Naive thymus-derived CD4-positive, alpha-beta T cell (primary cell): ENCODE measurements around the gene PPFIBP2. TPM values are rescaled to one million over a fixed set of nuclear protein-coding genes. Genes with fewer than 3 reads are reported as not detected.
A peak's percentile ranks its signal among the peaks of the same experiment; 100 is the strongest.

Source experiments
- ATAC-seq: fragments of 150-1000 bp; cut with Tn5 transposase; 2 replicates; pipeline ENCODE4 v1.10.0; 2021; ENCODE audit warnings: mild to moderate bottlenecking, moderate library complexity
- CTCF ChIA-PET: fragments of 350-600 bp; sonication (Branson Sonifier 250); formaldehyde crosslinking; loops from one replicate; lab custom pipeline; 2021; ENCODE audit warnings: antibody characterized with exemption; lab: Charles Lee
- POLR2A ChIA-PET: fragments of 350-600 bp; sonication (Branson Sonifier 250); formaldehyde crosslinking; loops from one replicate; lab custom pipeline; 2021; ENCODE audit warnings: antibody characterized with exemption, inconsistent platforms; lab: Charles Lee
- DNase-seq, 9 donors: peaks; one replicate each; pipeline versions ENCODE4 v3.0.0 to v3.0.0-alpha.2; 2020 to 2022; ENCODE audit warnings: mixed read lengths in 1 of 9
- H3K27ac ChIP-seq: one replicate; pipeline ENCODE4 v1.7.0; 2013; ENCODE audit warnings: mild to moderate bottlenecking, low read depth, low read length, moderate library complexity
- H3K27me3 ChIP-seq, 2 donors: one replicate each; pipeline ENCODE4 v1.7.0; 2013; ENCODE audit warnings: low read length in 2 of 2, mild to moderate bottlenecking in 2 of 2, moderate library complexity in 2 of 2; ENCODE audit not compliant: control insufficient read depth in 2 of 2, insufficient read depth in 2 of 2
- H3K36me3 ChIP-seq, 3 experiments: 1 replicate in 2 of 3; 2 replicates in 1 of 3; pipeline ENCODE4 v1.7.0; 2013; ENCODE audit warnings: low read length in 3 of 3, mild to moderate bottlenecking in 3 of 3, moderate library complexity in 1 of 3; ENCODE audit not compliant: insufficient read depth in 3 of 3, control insufficient read depth in 2 of 3
- H3K4me1 ChIP-seq, 2 donors: one replicate each; pipeline ENCODE4 v1.7.0; 2013; ENCODE audit warnings: low read length in 2 of 2, mild to moderate bottlenecking in 2 of 2, moderate library complexity in 1 of 2; ENCODE audit not compliant: control insufficient read depth in 2 of 2, insufficient read depth in 2 of 2
- H3K4me3 ChIP-seq: 2 replicates; pipeline ENCODE4 v1.7.0; 2013; ENCODE audit warnings: mild to moderate bottlenecking, low read length
- H3K9me3 ChIP-seq, 3 experiments: 1 replicate in 2 of 3; 2 replicates in 1 of 3; pipeline ENCODE4 v1.7.0; 2013; ENCODE audit warnings: low read length in 3 of 3; ENCODE audit not compliant: control insufficient read depth in 2 of 3
- H3K27ac Mint-ChIP-seq, 9 donors: one replicate each; pipeline ENCODE4 v1.8.0; 2020 to 2022; ENCODE audit warnings: mixed read lengths in 9 of 9, mild to moderate bottlenecking in 8 of 9, moderate library complexity in 5 of 9, inconsistent platforms in 2 of 9
- H3K27me3 Mint-ChIP-seq, 5 donors: one replicate each; pipeline ENCODE4 v1.8.0; 2021 to 2022; ENCODE audit warnings: mixed read lengths in 5 of 5, mild to moderate bottlenecking in 1 of 5
- H3K36me3 Mint-ChIP-seq, 5 donors: one replicate each; pipeline ENCODE4 v1.8.0; 2020 to 2022; ENCODE audit warnings: mixed read lengths in 5 of 5, mild to moderate bottlenecking in 3 of 5, inconsistent platforms in 1 of 5
- H3K4me1 Mint-ChIP-seq, 7 donors: one replicate each; pipeline ENCODE4 v1.8.0; 2020 to 2022; ENCODE audit warnings: mixed read lengths in 7 of 7, mild to moderate bottlenecking in 3 of 7, inconsistent platforms in 1 of 7
- H3K4me3 Mint-ChIP-seq, 10 donors: one replicate each; pipeline ENCODE4 v1.8.0; 2020 to 2022; ENCODE audit warnings: mild to moderate bottlenecking in 10 of 10, mixed read lengths in 10 of 10, moderate library complexity in 6 of 10, inconsistent platforms in 2 of 10
- H3K9me3 Mint-ChIP-seq, 11 donors: one replicate each; pipeline ENCODE4 v1.8.0; 2020 to 2022; ENCODE audit warnings: mixed read lengths in 11 of 11, mild to moderate bottlenecking in 4 of 11, inconsistent platforms in 1 of 11, moderate library complexity in 1 of 11
- intact Hi-C, 2 donors: fragments of 100-400 bp; cut with micrococcal nuclease; formaldehyde crosslinking; loops; one replicate each; pipeline ENCODE4 v1.15.1; 2023
- polyA plus RNA-seq, 2 donors: library from polyadenylated mRNA; unstranded; fragments of 300-500 nt; fragmentation: Illumina TruSeq; gene quantifications; one replicate each; pipeline ENCODE4 v1.2.3, GENCODE V29; 2021
- total RNA-seq, 6 experiments: library from RNA in 5 of 6; stranded (reverse) in 5 of 6; gene quantifications; 1 replicate in 5 of 6; 2 replicates in 1 of 6; pipeline ENCODE4 v1.2.3 and lab custom pipeline; 2021 to 2026

The PPFIBP2 gene
- total and polyA plus RNA-seq, 7 experiments from 2014 or later, result 5.7 to 55.6 (median 42.6) TPM

DNA sequence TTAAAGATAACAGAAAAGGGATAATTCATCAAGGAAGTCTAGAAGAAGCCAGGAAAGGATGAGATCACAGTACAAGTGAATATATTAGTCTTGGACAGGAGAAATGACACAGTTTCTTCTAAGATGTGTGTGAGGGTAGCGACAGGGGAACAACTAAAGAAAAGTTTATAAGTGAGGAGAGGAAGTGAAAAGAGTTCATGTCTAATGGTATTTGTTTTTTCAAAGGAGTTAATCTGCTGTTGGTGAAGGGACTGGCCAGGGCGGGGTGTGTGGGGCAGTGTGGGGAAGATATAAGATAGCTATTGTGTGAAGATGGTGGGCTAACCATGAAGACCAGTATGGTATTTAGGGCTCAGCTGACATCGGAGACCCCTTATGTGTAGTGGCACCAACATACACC is 7.6 kb upstream of the PPFIBP2 start:
- Mint-ChIP-seq H3K4me1 (peaks cover 0 to 5% (median 3%) of the 10 kb centered on the region in 7 donors), H3K27ac (no peak overlapping the region), H3K4me3 (no peak overlapping the region), H3K27me3 (no peaks in the 10 kb centered on the region), H3K36me3 (peaks cover 0 to 10% (median 0%) of the 10 kb centered on the region in 5 donors), H3K9me3 (no peaks in the 10 kb centered on the region)
- no peak overlapping the region for H3K4me3 ChIP-seq
- no peak overlapping the region for H3K27ac ChIP-seq
- ATAC-seq, result no peak
- no peaks in the 10 kb centered on the region for H3K4me1 ChIP-seq
- intact Hi-C loops, result no loop called here
- no peaks in the 10 kb centered on the region for H3K36me3 ChIP-seq
- POLR2A ChIA-PET, result no interaction called here
- CTCF ChIA-PET, result no interaction called here
- H3K27me3 ChIP-seq, result no peaks in the 10 kb centered on the region
- no peaks in the 10 kb centered on the region for H3K9me3 ChIP-seq
- no peak for DNase-seq

DNA sequence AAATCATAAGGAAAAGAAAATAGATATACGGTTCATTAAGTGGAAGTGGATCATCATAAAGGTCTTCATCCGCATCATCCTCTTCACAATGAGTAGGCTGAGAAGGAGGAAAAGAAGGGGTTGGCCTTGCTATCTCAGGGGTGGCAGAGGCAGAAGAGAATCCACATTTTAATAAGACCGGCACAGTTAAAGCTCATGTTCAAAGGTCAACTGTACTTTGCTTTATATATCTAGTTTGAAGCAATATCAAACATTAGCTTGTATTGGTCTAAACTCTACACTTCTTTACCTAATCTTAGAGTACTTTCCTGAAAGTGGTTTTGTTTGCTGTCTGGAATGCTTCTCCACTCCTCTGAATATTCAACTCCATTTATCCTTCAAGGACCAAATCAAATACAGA is 5.7 kb upstream of the PPFIBP2 start:
- Histone ChIP-seq H3K27ac (no peak overlapping the region), H3K4me3 (no peak overlapping the region), H3K4me1 (peaks cover 4 to 10% of the 10 kb centered on the region in 2 donors), H3K9me3 (no peaks in the 10 kb centered on the region), H3K36me3 (no peaks in the 10 kb centered on the region), H3K27me3 (no peaks in the 10 kb centered on the region)
- Mint-ChIP-seq H3K4me1 (peaks cover 6 to 23% (median 19%) of the 10 kb centered on the region in 7 donors), H3K27me3 (peaks cover 0 to under 1% (median 0%) of the 10 kb centered on the region in 5 donors), H3K4me3 (no peak overlapping the region), H3K36me3 (peaks cover 0 to 10% (median 0%) of the 10 kb centered on the region in 5 donors), H3K27ac (no peak overlapping the region), H3K9me3 (no peaks in the 10 kb centered on the region)
- ChIA-PET POLR2A (no interaction called here), CTCF (interaction anchor here (0.6 to 1.3 kb wide), 2 partner anchors 27 to 1724 kb away, joined by 3 to 4 read pairs; no protein-coding TSS in a partner anchor)
- ATAC-seq (no peak), DNase-seq (no peak)
- intact Hi-C loops, result no loop called here

DNA sequence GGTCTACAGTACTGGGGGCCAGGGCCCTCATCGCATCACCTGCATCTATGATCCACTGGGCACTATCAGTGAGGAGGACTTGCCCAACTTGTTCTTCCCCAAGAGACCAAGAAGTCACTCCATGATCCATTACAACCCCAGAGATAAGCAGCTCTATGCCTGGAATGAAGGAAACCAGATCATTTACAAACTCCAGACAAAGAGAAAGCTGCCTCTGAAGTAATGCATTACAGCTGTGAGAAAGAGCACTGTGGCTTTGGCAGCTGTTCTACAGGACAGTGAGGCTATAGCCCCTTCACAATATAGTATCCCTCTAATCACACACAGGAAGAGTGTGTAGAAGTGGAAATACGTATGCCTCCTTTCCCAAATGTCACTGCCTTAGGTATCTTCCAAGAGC is 3.8 kb upstream of the PPFIBP2 start:
- Mint-ChIP-seq H3K4me3 (no peak overlapping the region), H3K27ac (no peak overlapping the region), H3K9me3 (no peaks in the 10 kb centered on the region), H3K4me1 (peaks cover 11 to 33% (median 24%) of the 10 kb centered on the region in 7 donors), H3K27me3 (peaks cover 0 to 10% (median 0%) of the 10 kb centered on the region in 5 donors), H3K36me3 (peaks cover 0 to 10% (median 0%) of the 10 kb centered on the region in 5 donors)
- CTCF ChIA-PET, result no interaction called here
- ATAC-seq (no peak), DNase-seq (no peak)
- intact Hi-C loops, result loop anchor here (5.0 to 10.0 kb wide), 7 partner anchors 37 to 1818 kb away; partner anchors contain the start of genes CNGA4 (in 1 of the 2), FHIP1B (in 1 of the 2), TAF10 (in 1 of the 2) and TPP1 (in 1 of the 2)
- H3K4me3 ChIP-seq, result no peak overlapping the region
- H3K9me3 ChIP-seq, result no peaks in the 10 kb centered on the region
- POLR2A ChIA-PET, result interaction anchor here (1.0 to 7.1 kb wide), 2 partner anchors 14 to 21 kb away, joined by 3 to 45 read pairs; no protein-coding TSS in a partner anchor
- peaks cover 0 to 5% (median 0%) of the 10 kb centered on the region in 3 experiments for H3K36me3 ChIP-seq
- H3K27ac ChIP-seq, result no peak overlapping the region
- H3K4me1 ChIP-seq, result peaks cover 4 to 17% of the 10 kb centered on the region in 2 donors
- H3K27me3 ChIP-seq, result no peaks in the 10 kb centered on the region

DNA sequence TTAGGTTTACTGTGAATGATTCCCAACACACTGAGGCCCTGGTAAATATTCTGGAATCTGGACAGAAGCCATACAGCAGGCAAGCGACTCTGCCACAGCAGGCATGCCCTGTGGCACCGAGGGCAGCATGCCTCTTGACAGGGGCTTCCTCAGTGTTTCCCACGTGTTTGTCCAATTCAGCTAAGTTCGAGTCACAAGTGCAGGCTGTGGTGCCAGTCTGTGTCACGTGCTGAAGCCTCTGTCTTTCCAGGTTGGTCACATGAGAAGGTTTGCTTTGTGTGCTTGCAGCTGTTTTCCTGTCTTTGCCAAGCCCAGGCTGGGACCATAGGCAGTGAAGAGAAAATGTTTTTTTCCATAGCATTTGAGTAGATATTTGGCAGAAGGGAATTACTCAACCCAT is 2.4 kb upstream of the PPFIBP2 start:
- Histone ChIP-seq H3K9me3 (no peaks in the 10 kb centered on the region), H3K27me3 (no peaks in the 10 kb centered on the region), H3K4me1 (peaks cover 4 to 30% of the 10 kb centered on the region in 2 donors), H3K4me3 (no peak overlapping the region), H3K36me3 (peaks cover 0 to 5% (median 0%) of the 10 kb centered on the region in 3 experiments), H3K27ac (no peak overlapping the region)
- Mint-ChIP-seq H3K4me3 (peak overlapping the region in 7 of 10 donors; percentile 9 to 98 (median 92)), H3K4me1 (peaks cover 11 to 47% (median 39%) of the 10 kb centered on the region in 7 donors), H3K9me3 (no peaks in the 10 kb centered on the region), H3K27ac (peak overlapping the region in 4 of 9 donors; percentile 4 to 98 (median 92)), H3K36me3 (peaks cover 0 to 8% (median 0%) of the 10 kb centered on the region in 5 donors), H3K27me3 (peaks cover 0 to 23% (median 0%) of the 10 kb centered on the region in 5 donors)
- CTCF ChIA-PET, result interaction anchor here (0.6 to 6.0 kb wide), 6 partner anchors 20 to 1152 kb away, joined by 3 to 50 read pairs (median 4); no protein-coding TSS in a partner anchor
- POLR2A ChIA-PET, result interaction anchor here (4.5 to 7.1 kb wide), 2 partner anchors 13 to 20 kb away, joined by 24 to 45 read pairs; no protein-coding TSS in a partner anchor
- intact Hi-C loops, result loop anchor here (5.0 to 10.0 kb wide), 7 partner anchors 36 to 1819 kb away; partner anchors contain the start of genes CNGA4 (in 1 of the 2), FHIP1B (in 1 of the 2), TAF10 (in 1 of the 2) and TPP1 (in 1 of the 2)
- DNase-seq, result no peak
- ATAC-seq, result no peak

DNA sequence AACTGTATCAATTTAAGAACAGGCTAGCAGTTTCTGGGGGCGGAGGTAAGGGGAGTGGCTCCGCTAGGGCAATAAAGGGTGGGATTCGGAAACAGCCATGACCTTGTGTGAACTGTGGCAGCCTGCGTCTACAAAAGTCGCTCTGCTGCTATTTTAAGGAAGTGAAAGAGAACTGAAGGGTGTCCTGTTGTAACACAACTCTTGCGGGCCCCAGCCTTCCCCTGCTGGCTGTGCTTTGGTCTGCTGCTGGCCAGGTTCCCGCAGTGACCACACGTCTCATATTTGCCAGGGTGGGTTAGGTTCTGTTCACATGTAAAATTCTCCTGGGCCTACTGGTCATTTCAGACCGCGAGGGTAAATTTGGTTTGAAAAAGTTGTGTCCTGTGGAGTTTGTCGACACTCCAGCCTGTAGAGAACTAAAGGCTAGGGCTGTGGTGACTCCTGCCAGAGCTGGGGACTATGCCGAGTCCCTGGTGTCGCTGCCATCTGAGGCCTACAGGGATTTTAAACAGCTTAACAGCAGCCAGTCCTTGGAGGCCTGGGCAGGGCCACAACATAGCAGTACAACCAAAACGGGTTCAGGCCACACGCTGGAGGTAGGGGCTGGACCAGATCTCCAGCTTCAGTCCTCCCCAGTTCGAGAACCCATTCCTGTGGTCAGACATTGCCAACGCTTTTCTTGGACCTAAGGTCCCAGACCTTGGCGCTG is 1.1 kb upstream of the PPFIBP2 start:
- peaks cover 0 to 23% (median 0%) of the 10 kb centered on the region in 5 donors for H3K27me3 Mint-ChIP-seq
- peak overlapping the region in 8 of 9 donors; percentile 86 to 98 (median 96) for H3K27ac Mint-ChIP-seq
- peak overlapping the region; percentile 91 for H3K27ac ChIP-seq
- no peaks in the 10 kb centered on the region for H3K9me3 Mint-ChIP-seq
- H3K4me1 ChIP-seq, result peaks cover 4 to 39% of the 10 kb centered on the region in 2 donors
- H3K9me3 ChIP-seq, result no peaks in the 10 kb centered on the region
- ChIA-PET CTCF (interaction anchor here (0.5 to 6.0 kb wide), 17 partner anchors 9 to 253 kb away, joined by 3 to 50 read pairs (median 4); partner anchors contain the start of gene OLFML1), POLR2A (interaction anchor here (0.9 to 7.1 kb wide), 7 partner anchors 11 to 34 kb away, joined by 3 to 45 read pairs (median 6); no protein-coding TSS in a partner anchor)
- intact Hi-C loops, result loop anchor here (1.0 to 10.0 kb wide), 21 partner anchors 15 to 1820 kb away; partner anchors contain the start of genes EIF3F (in 2 of the 2), FHIP1B (in 2 of the 2), ARFIP2 (in 1 of the 2) and CNGA4 (in 1 of the 2)
- H3K27me3 ChIP-seq, result no peaks in the 10 kb centered on the region
- DNase-seq (peak in 7 of 9 donors; percentile 20 to 45 (median 36)), ATAC-seq (peak; percentile 41)
- peaks cover 0 to 5% (median 0%) of the 10 kb centered on the region in 3 experiments for H3K36me3 ChIP-seq
- peaks cover 0 to 10% (median 0%) of the 10 kb centered on the region in 5 donors for H3K36me3 Mint-ChIP-seq
- H3K4me3 ChIP-seq, result peak overlapping the region; percentile 94
- H3K4me3 Mint-ChIP-seq, result peak overlapping the region; percentile 92 to 98 (median 95)
- H3K4me1 Mint-ChIP-seq, result peaks cover 11 to 60% (median 46%) of the 10 kb centered on the region in 7 donors

DNA sequence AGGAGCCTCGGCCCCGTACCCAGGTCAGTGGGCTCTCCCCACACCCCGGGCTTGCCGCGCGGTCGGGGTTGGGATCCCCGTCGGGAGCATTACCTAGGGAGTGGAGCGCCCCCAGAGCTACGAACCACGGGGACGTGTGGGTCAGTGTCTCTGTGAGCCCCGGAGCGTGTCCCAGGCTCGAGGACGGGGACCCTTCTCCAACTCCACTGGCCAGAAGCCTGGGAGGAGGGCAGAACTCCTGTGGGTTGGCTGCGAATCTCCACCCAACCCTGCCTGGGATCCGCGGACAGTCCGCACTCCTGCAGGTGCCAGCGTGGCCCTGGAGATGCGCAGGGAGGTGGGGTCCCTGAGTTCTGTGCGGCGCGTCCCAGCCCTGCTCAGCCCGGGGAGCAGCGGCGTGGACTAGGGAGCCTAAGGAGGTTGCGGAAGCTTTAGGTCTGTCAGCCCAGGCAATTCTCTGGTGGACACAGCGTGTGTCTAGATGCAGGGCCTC is 346 bp downstream of the PPFIBP2 start:
- Histone ChIP-seq H3K9me3 (no peaks in the 10 kb centered on the region), H3K27ac (peak overlapping the region; percentile 91), H3K4me3 (peak overlapping the region; percentile 94), H3K27me3 (no peaks in the 10 kb centered on the region), H3K4me1 (peaks cover 4 to 39% of the 10 kb centered on the region in 2 donors), H3K36me3 (peaks cover 0 to 5% (median 0%) of the 10 kb centered on the region in 3 experiments)
- ChIA-PET POLR2A (interaction anchor here (0.7 to 7.1 kb wide), 7 partner anchors 10 to 34 kb away, joined by 3 to 45 read pairs (median 6); no protein-coding TSS in a partner anchor), CTCF (interaction anchor here (0.6 to 6.0 kb wide), 11 partner anchors 7 to 176 kb away, joined by 3 to 50 read pairs (median 4); no protein-coding TSS in a partner anchor)
- no peak for ATAC-seq
- peak in 4 of 9 donors; percentile 18 to 32 (median 24) for DNase-seq
- Mint-ChIP-seq H3K27me3 (peaks cover 0 to 27% (median 0%) of the 10 kb centered on the region in 5 donors), H3K9me3 (peaks cover 0 to 6% (median 0%) of the 10 kb centered on the region in 11 donors), H3K4me1 (peaks cover 11 to 72% (median 58%) of the 10 kb centered on the region in 7 donors), H3K4me3 (peak overlapping the region; percentile 73 to 98 (median 94)), H3K36me3 (peaks cover 0 to 17% (median 8%) of the 10 kb centered on the region in 5 donors), H3K27ac (peak overlapping the region in 6 of 9 donors; percentile 10 to 96 (median 80))
- intact Hi-C loops, result loop anchor here (5.0 to 10.0 kb wide), 7 partner anchors 33 to 1822 kb away; partner anchors contain the start of genes CNGA4 (in 1 of the 2), FHIP1B (in 1 of the 2), TAF10 (in 1 of the 2) and TPP1 (in 1 of the 2)
